GM12878 (cell line): ENCODE data around the gene JAML. TPM values are rescaled to one million over a fixed set of nuclear protein-coding genes. Genes with fewer than 3 reads are reported as not detected.

Experiments used
- ATAC-seq: fragments of 200-7000 bp; cut with Tn5 transposase; 3 replicates; pipeline ENCODE4 v1.9.1; 2020; ENCODE audit warnings: mild to moderate bottlenecking, moderate library complexity
- BruUV-seq: library from RNA; stranded (reverse); fragments of 400-500 nt; replicated peaks from 2 replicates; lab custom pipeline; 2021; lab: Mats Ljungman, UMichigan
- CTCF ChIA-PET: fragments of 300-600 bp; sonication (Branson Sonifier 250); formaldehyde crosslinking; extraction: SDS; loops from one replicate; lab custom pipeline; 2021; ENCODE audit warnings: inconsistent platforms; lab: Yijun Ruan, JAX
- POLR2A ChIA-PET: fragments of 350-600 bp; formaldehyde crosslinking; extraction: SDS; loops from one replicate; lab custom pipeline; 2021; ENCODE audit warnings: inconsistent platforms; lab: Charles Lee
- RAD21 ChIA-PET: fragments of 300-600 bp; sonication (Branson Sonifier 250); formaldehyde crosslinking; loops from one replicate; lab custom pipeline; 2023; ENCODE audit warnings: antibody characterized with exemption; ENCODE audit not compliant: unreplicated experiment; lab: Charles Lee
- SMC1A ChIA-PET: fragments of 300-600 bp; sonication (Branson Sonifier 250); formaldehyde crosslinking; loops from one replicate; lab custom pipeline; 2023; ENCODE audit not compliant: unreplicated experiment, uncharacterized antibody; lab: Charles Lee
- DNase-seq: peaks from one replicate; pipeline ENCODE4 v3.0.0-alpha.2; 2011; ENCODE audit warnings: low read depth, low spot score
- FAIRE-seq: peaks from 3 replicates; lab custom pipeline; 2011; peaks lifted over from hg19 to GRCh38; lab: Jason Lieb, UNC
- H2AFZ ChIP-seq: 2 replicates; pipeline ENCODE4 v1.6.0; 2011; ENCODE audit warnings: low read depth, low read length, control low read depth; ENCODE audit not compliant: control insufficient read depth
- H3K27ac ChIP-seq: 2 replicates; pipeline ENCODE4 v1.5.1; 2011; ENCODE audit warnings: control low read depth; ENCODE audit not compliant: control insufficient read depth, insufficient read depth
- H3K27me3 ChIP-seq, 2 experiments: replicated peaks in 1 of 2; 2 replicates each; pipeline versions ENCODE4 v1.6.0 to v1.6.1; 2011; ENCODE audit warnings: low read length in 1 of 2; ENCODE audit not compliant: control insufficient read depth in 2 of 2, insufficient read depth in 2 of 2
- H3K36me3 ChIP-seq, 2 experiments: 2 replicates each; pipeline ENCODE4 v1.5.1; 2011; ENCODE audit warnings: low read length in 1 of 2; ENCODE audit not compliant: control insufficient read depth in 2 of 2, insufficient read depth in 2 of 2
- H3K4me1 ChIP-seq: 2 replicates; pipeline ENCODE4 v1.6.1; 2011; ENCODE audit warnings: mild to moderate bottlenecking, low read length, moderate library complexity, mixed read lengths; ENCODE audit not compliant: control insufficient read depth, insufficient read depth
- H3K4me2 ChIP-seq: 2 replicates; pipeline ENCODE4 v1.6.0; 2011; ENCODE audit warnings: control low read depth; ENCODE audit not compliant: control insufficient read depth, insufficient read depth
- H3K4me3 ChIP-seq: fragments of 200-600 bp; sonication (generic); 2 replicates; pipeline ENCODE4 v1.5.1; 2016
- H3K79me2 ChIP-seq: 2 replicates; pipeline ENCODE4 v1.6.0; 2011; ENCODE audit warnings: low read length; ENCODE audit not compliant: control insufficient read depth, insufficient read depth
- H3K9ac ChIP-seq: 2 replicates; pipeline ENCODE4 v1.8.0; 2011; ENCODE audit warnings: low read length, control low read depth, mixed read lengths; ENCODE audit not compliant: control insufficient read depth, insufficient read depth
- H3K9me3 ChIP-seq: replicated peaks from 3 replicates; pipeline ENCODE4 v1.5.1; 2011; ENCODE audit warnings: mild to moderate bottlenecking, low read length; ENCODE audit not compliant: control insufficient read depth, insufficient read depth
- H4K20me1 ChIP-seq: 2 replicates; pipeline ENCODE4 v1.6.0; 2011; ENCODE audit not compliant: control insufficient read depth, insufficient read depth
- ASH2L ChIP-seq: fragments of 300-600, 200-600 bp; sonication (generic); IDR thresholded peaks from 2 replicates; pipeline ENCODE4 v1.6.1; 2017; ENCODE audit warnings: low read depth, mild to moderate bottlenecking, borderline replicate concordance
- BHLHE40 ChIP-seq, 2 experiments: fragments of 450-650 bp in 1 of 2; IDR thresholded peaks; 2 replicates each; pipeline ENCODE4 v1.6.1; 2011 to 2017; ENCODE audit warnings: low read depth in 2 of 2, borderline replicate concordance in 1 of 2, improper control_type of control experiment in 1 of 2, low read length in 1 of 2, mild to moderate bottlenecking in 1 of 2
- CTCF ChIP-seq, 3 experiments: IDR thresholded peaks in 2 of 3; conservative IDR thresholded peaks in 1 of 3; 2 replicates each; pipeline ENCODE4 v1.5.1; 2011; ENCODE audit warnings: low read depth in 3 of 3, low read length in 3 of 3, mild to moderate bottlenecking in 3 of 3, control low read depth in 2 of 3, moderate library complexity in 2 of 3, inconsistent platforms in 1 of 3, mixed read lengths in 1 of 3; ENCODE audit not compliant: control insufficient read depth in 2 of 3, insufficient read depth in 1 of 3; ENCODE audit errors: extremely low read depth in 1 of 3
- FOS ChIP-seq: IDR thresholded peaks from 3 replicates; pipeline ENCODE4 v1.6.1; 2011; ENCODE audit warnings: borderline replicate concordance; ENCODE audit not compliant: insufficient read length; ENCODE audit errors: extremely low read depth
- HDAC2 ChIP-seq: fragments of 200-600 bp; sonication (generic); IDR thresholded peaks from 2 replicates; pipeline ENCODE4 v1.6.1; 2017
- HDAC6 ChIP-seq: fragments of 200-600 bp; sonication (generic); IDR thresholded peaks from one replicate; pipeline ENCODE4 v1.8.0; 2017; ENCODE audit warnings: antibody characterized with exemption; ENCODE audit not compliant: unreplicated experiment
- HSF1 ChIP-seq: fragments of 150-350 bp; IDR thresholded peaks from 2 replicates; pipeline ENCODE4 v1.6.1; 2014; ENCODE audit warnings: mild to moderate bottlenecking, low read depth, low read length
- PAX5 ChIP-seq: IDR thresholded peaks from 2 replicates; pipeline ENCODE4 v1.6.1; 2011; ENCODE audit warnings: low read depth, low read length, borderline replicate concordance
- PAX8 ChIP-seq: fragments of 450-650 bp; IDR thresholded peaks from 2 replicates; pipeline ENCODE4 v1.6.1; 2017; ENCODE audit warnings: mild to moderate bottlenecking, moderate library complexity
- RCOR1 ChIP-seq: conservative IDR thresholded peaks from 2 replicates; pipeline ENCODE4 v1.6.1; 2012; ENCODE audit warnings: low read depth, low read length, improper control_type of control experiment
- SP1 ChIP-seq: IDR thresholded peaks from one replicate; pipeline ENCODE4 v1.6.1; 2011; ENCODE audit warnings: low read depth, low read length
- SREBF2 ChIP-seq: IDR thresholded peaks from 2 replicates; pipeline ENCODE4 v1.6.1; 2012; ENCODE audit warnings: mild to moderate bottlenecking, low read length
- TCF3 ChIP-seq: IDR thresholded peaks from 2 replicates; pipeline ENCODE4 v1.6.1; 2012; ENCODE audit warnings: low read depth, mild to moderate bottlenecking, low read length, borderline replicate concordance; ENCODE audit not compliant: insufficient read depth
- ZNF687 ChIP-seq: fragments of 450-650 bp; IDR thresholded peaks from 2 replicates; pipeline ENCODE4 v1.6.1; 2017; ENCODE audit warnings: mild to moderate bottlenecking, moderate library complexity
- WGBS: methylation state at CpG from one replicate; pipeline ENCODE4 v1.1.6; 2016; ENCODE audit warnings: low lambda C conversion rate; ENCODE audit not compliant: insufficient replicate concordance, insufficient coverage; ENCODE audit errors: missing lambda C conversion rate; 5-methylcytosine and 5-hydroxymethylcytosine counted together
- in situ Hi-C: fragments of 300-500 bp; cut with MboI; formaldehyde crosslinking; loops from 9 replicates; pipeline ENCODE4 v1.14.3; 2018; ENCODE audit warnings: mixed read lengths
- intact Hi-C: fragments of 100-400 bp; cut with micrococcal nuclease; formaldehyde crosslinking; loops from one replicate; pipeline ENCODE4 v1.14.2; 2022; ENCODE audit not compliant: unreplicated experiment
- polyA plus RNA-seq, 11 experiments: library from polyadenylated mRNA; depleted of rRNA in 4 of 11; unstranded in 6 of 11; stranded (reverse) in 5 of 11; fragments of >200 nt; fragmentation: Nextera tagmentation in 4 of 11; fragmentation: Illumina TruSeq in 1 of 11; extraction: Ambion mirVana in 4 of 11; extraction: Trizol in 1 of 11; gene quantifications; 1 replicate in 1 of 11; 2 replicates in 10 of 11; pipeline versions ENCODE4 v1.2.1 to v1.2.3, GENCODE V29; 2011 to 2016; ENCODE audit warnings: inconsistent platforms in 2 of 11, missing spikeins in 2 of 11, low read depth in 1 of 11
- total RNA-seq, 4 experiments: library from RNA; depleted of rRNA in 3 of 4; stranded (reverse); fragments of >200 nt in 3 of 4; fragmentation: Illumina TruSeq in 1 of 4; extraction: Trizol in 1 of 4; gene quantifications; 2 replicates each; pipeline versions ENCODE4 v1.2.1 to v1.2.3, GENCODE V29; 2013 to 2021

The JAML gene
- total and polyA plus RNA-seq, 10 of the 15 experiments (the other 5 are each of a cell fraction or from before 2014, with no cell fraction given): 0.60 to 8.1 (median 3.5) TPM

GRCh38 chr11:118213781-118214180 is 11.0 kb downstream of the JAML start (continued):
- no peak for TF ChIP-seq FOS
- TF ChIP-seq SP1: no peak
- no peak for TF ChIP-seq PAX8
- TF ChIP-seq ZNF687: no peak
- no peak for TF ChIP-seq HDAC2
- no peak for TF ChIP-seq ASH2L
- TF ChIP-seq HDAC6: no peak

GRCh38 chr11:118213201-118213600 is 11.6 kb downstream of the JAML start:
- H3K27ac ChIP-seq: no peak overlapping the region
- no TSS peak for BruUV-seq
- H4K20me1 ChIP-seq: no peaks in the 10 kb centered on the region
- H3K27me3 ChIP-seq: no peaks in the 10 kb centered on the region
- RAD21 ChIA-PET: interaction anchor here (1.1 to 4.2 kb wide), 4 partner anchors 11 to 36 kb away, joined by 3 to 43 read pairs (median 15); partner anchors contain the start of gene JAML
- no peaks in the 10 kb centered on the region for H3K36me3 ChIP-seq
- no peaks in the 10 kb centered on the region for H3K9me3 ChIP-seq
- H3K4me2 ChIP-seq: no peak overlapping the region
- CTCF ChIA-PET: interaction anchor here (0.6 to 6.9 kb wide), 9 partner anchors 10 to 79 kb away, joined by 3 to 62 read pairs (median 4); partner anchors contain the start of gene JAML
- H2AFZ ChIP-seq: no peak overlapping the region
- in situ Hi-C loops (no loop called here), intact Hi-C loops (no loop called here)
- no peak for FAIRE-seq
- POLR2A ChIA-PET: interaction anchor here (0.7 to 1.2 kb wide), 4 partner anchors 14 to 48 kb away, joined by 3 read pairs; no protein-coding TSS in a partner anchor
- SMC1A ChIA-PET: interaction anchor here (0.8 to 5.8 kb wide), 13 partner anchors 11 to 70 kb away, joined by 3 to 80 read pairs (median 10); partner anchors contain the start of genes JAML and MPZL3
- no peaks in the 10 kb centered on the region for H3K79me2 ChIP-seq
- no peak overlapping the region for H3K9ac ChIP-seq
- no peak overlapping the region for H3K4me3 ChIP-seq
- WGBS: 78% methylated on average over 4 of the region's 4 CpGs
- no peak for DNase-seq
- H3K4me1 ChIP-seq: peaks cover 36% of the 10 kb centered on the region
- no peak for ATAC-seq
- no peak for TF ChIP-seq HSF1
- no peak for TF ChIP-seq SREBF2
- TF ChIP-seq CTCF (IDR thresholded peaks at IDR 0.05 in 2 of 3, conservative IDR thresholded peaks at IDR 0.05 in 1 of 3; ENCODE audit: control insufficient read depth in 2 of 3, extremely low read depth in 1 of 3, insufficient read depth in 1 of 3, low read depth in 3 of 3, low read length in 3 of 3): no peak
- TF ChIP-seq BHLHE40 (IDR thresholded peaks at IDR 0.05; ENCODE audit: borderline replicate concordance in 1 of 2, low read depth in 2 of 2, low read length in 1 of 2): no peak
- no peak for TF ChIP-seq PAX5
- TF ChIP-seq TCF3: no peak
- no peak for TF ChIP-seq RCOR1
